Karpas-422 (cell line): ENCODE measurements around the gene EWSR1. TPM values are rescaled to one million over a fixed set of nuclear protein-coding genes. Genes with fewer than 3 reads are reported as not detected.
"Not testable (repeated sequence)": the region's sequence is repeated elsewhere in the genome, so short reads cannot be mapped to it uniquely, and the experiment has no call there.

Source experiments
- DNase-seq: peaks from one replicate; pipeline ENCODE4 v3.0.0-alpha.2; 2015
- H2AFZ ChIP-seq: fragments of 200-600 bp; sonication (generic); 2 replicates; pipeline ENCODE4 v1.6.1; 2014; ENCODE audit warnings: antibody characterized with exemption, low read length, mixed read lengths
- H3K27ac ChIP-seq: fragments of 200-600 bp; sonication (generic); 2 replicates; pipeline ENCODE4 v1.5.1; 2014; ENCODE audit warnings: mild to moderate bottlenecking, low read length, moderate library complexity
- H3K27me3 ChIP-seq: fragments of 200-600 bp; sonication (generic); 2 replicates; pipeline ENCODE4 v1.6.1; 2014; ENCODE audit warnings: low read length, mixed read lengths
- H3K36me3 ChIP-seq: fragments of 200-600 bp; sonication (generic); 2 replicates; pipeline ENCODE4 v1.6.1; 2014; ENCODE audit warnings: low read length, mixed read lengths; ENCODE audit not compliant: insufficient read depth
- H3K4me1 ChIP-seq: fragments of 200-600 bp; sonication (generic); 2 replicates; pipeline ENCODE4 v1.6.1; 2014; ENCODE audit warnings: mild to moderate bottlenecking, low read length, mixed read lengths
- H3K4me2 ChIP-seq: fragments of 200-600 bp; sonication (generic); 2 replicates; pipeline ENCODE4 v1.6.1; 2014; ENCODE audit warnings: low read length, low read depth, mild to moderate bottlenecking; ENCODE audit not compliant: poor library complexity, severe bottlenecking
- H3K4me3 ChIP-seq: fragments of 200-600 bp; sonication (generic); 2 replicates; pipeline ENCODE4 v1.5.1; 2014; ENCODE audit warnings: mild to moderate bottlenecking, antibody characterized with exemption, low read length, mixed read lengths
- H3K79me2 ChIP-seq: fragments of 200-600 bp; sonication (generic); 2 replicates; pipeline ENCODE4 v1.6.1; 2014; ENCODE audit warnings: mild to moderate bottlenecking, low read length, mixed read lengths
- H3K9ac ChIP-seq: fragments of 200-600 bp; sonication (generic); 2 replicates; pipeline ENCODE4 v1.6.0; 2014; ENCODE audit warnings: low read length
- H3K9me2 ChIP-seq: fragments of 200-600 bp; sonication (generic), shearing (Covaris generic); replicated peaks from 2 replicates; pipeline ENCODE4 v1.6.0; 2014; ENCODE audit warnings: mild to moderate bottlenecking, low read length, moderate library complexity; ENCODE audit not compliant: insufficient read depth
- H3K9me3 ChIP-seq: fragments of 300-700, 200-600 bp; sonication (generic); 2 replicates; pipeline ENCODE4 v1.6.1; 2014; ENCODE audit warnings: low read length, mixed read lengths
- H4K20me1 ChIP-seq: fragments of 200-600 bp; sonication (generic); 2 replicates; pipeline ENCODE4 v1.6.1; 2014; ENCODE audit warnings: mild to moderate bottlenecking, antibody characterized with exemption, low read length, low read depth; ENCODE audit not compliant: insufficient read depth
- total RNA-seq: library from RNA; depleted of rRNA; stranded (reverse); fragments of >200 nt; shearing (Covaris generic); gene quantifications from 2 replicates; pipeline ENCODE4 v1.2.3, GENCODE V29; 2014; ENCODE audit warnings: low replicate concordance; rRNA removed

Gene EWSR1
- 281 and 309 TPM in 2 replicates for total RNA-seq

- Histone ChIP-seq H3K4me3 (peak within 1 kb of the TSS; percentile 93), H3K9me3 (no peaks in the 10 kb centered on the region), H2AFZ (peak within 1 kb of the TSS; percentile 99; the same call in 1 of the 2 replicates), H3K4me2 (peak within 1 kb of the TSS; percentile 90), H3K27ac (peak within 1 kb of the TSS; percentile 91), H3K4me1 (peaks cover 38% of the 10 kb centered on the region), H3K27me3 (no peaks in the 10 kb centered on the region), H3K9ac (peak within 1 kb of the TSS; percentile 98), H3K79me2 (peaks cover 71% of the 10 kb centered on the region), H3K9me2 (no peaks in the 10 kb centered on the region), H4K20me1 (peaks cover 41% of the 10 kb centered on the region), H3K36me3 (peaks cover 40% of the 10 kb centered on the region)
- DNase-seq, result peak; percentile 98
Observed at GRCh38 chr22:29267858-29268510, at the start of gene EWSR1, which contains the start of gene RHBDD3. Gene EWSR1 (plus strand): TSS chr22:29268268. CDS start chr22:29268337, 69 bp downstream. Gene RHBDD3 (minus strand): TSS chr22:29267981. CDS start chr22:29265626, 2,355 bp downstream.

- H2AFZ ChIP-seq, result no peak overlapping the region
- H3K79me2 ChIP-seq, result no peaks in the 10 kb centered on the region
- H3K27me3 ChIP-seq, result no peaks in the 10 kb centered on the region
- DNase-seq, result no peak
- H4K20me1 ChIP-seq, result no peaks in the 10 kb centered on the region; the same call in 1 of the 2 replicates
- no peak overlapping the region for H3K9ac ChIP-seq
- no peaks in the 10 kb centered on the region for H3K36me3 ChIP-seq
- H3K4me1 ChIP-seq, result no peaks in the 10 kb centered on the region; the same call in none of the 2 replicates
- H3K27ac ChIP-seq, result no peak overlapping the region
- H3K9me3 ChIP-seq, result no peaks in the 10 kb centered on the region
- no peaks in the 10 kb centered on the region for H3K9me2 ChIP-seq
- no peak overlapping the region for H3K4me2 ChIP-seq
- no peak overlapping the region for H3K4me3 ChIP-seq
Observed at GRCh38 chr22:29218758-29219408, 49.2 kb upstream of the EWSR1 start.

- not testable (repeated sequence) for H3K4me1 ChIP-seq, H2AFZ ChIP-seq, H3K4me3 ChIP-seq, H3K9me3 ChIP-seq, H4K20me1 ChIP-seq, H3K27me3 ChIP-seq, H3K79me2 ChIP-seq, H3K9ac ChIP-seq, H3K36me3 ChIP-seq, H3K9me2 ChIP-seq, H3K4me2 ChIP-seq, DNase-seq, H3K27ac ChIP-seq
Observed at GRCh38 chr22:29219409-29219782, 48.7 kb upstream of the EWSR1 start.

GRCh38 chr22:29219881-29220670, 48.0 kb upstream of the EWSR1 start:
- Histone ChIP-seq H4K20me1 (no peaks in the 10 kb centered on the region; the same call in 1 of the 2 replicates), H3K9me2 (no peaks in the 10 kb centered on the region), H3K4me2 (no peak overlapping the region), H3K4me3 (no peak overlapping the region), H3K9ac (no peak overlapping the region), H2AFZ (no peak overlapping the region), H3K36me3 (no peaks in the 10 kb centered on the region), H3K4me1 (no peaks in the 10 kb centered on the region; the same call in none of the 2 replicates), H3K9me3 (no peaks in the 10 kb centered on the region), H3K27ac (no peak overlapping the region), H3K27me3 (no peaks in the 10 kb centered on the region), H3K79me2 (no peaks in the 10 kb centered on the region)
- DNase-seq, result no peak

GRCh38 chr22:29224121-29224858, 43.8 kb upstream of the EWSR1 start:
- H3K4me3 ChIP-seq, result no peak overlapping the region
- no peak overlapping the region for H2AFZ ChIP-seq
- H3K4me2 ChIP-seq, result no peak overlapping the region
- H3K9me2 ChIP-seq, result no peaks in the 10 kb centered on the region
- H3K9me3 ChIP-seq, result no peaks in the 10 kb centered on the region
- 0 out of 2 replicates have a peak, but pooled peaks cover 6% of the 10 kb centered on the region for H4K20me1 ChIP-seq
- H3K9ac ChIP-seq, result no peak overlapping the region
- H3K27ac ChIP-seq, result no peak overlapping the region
- no peaks in the 10 kb centered on the region for H3K36me3 ChIP-seq
- H3K27me3 ChIP-seq, result no peaks in the 10 kb centered on the region
- no peaks in the 10 kb centered on the region for H3K79me2 ChIP-seq
- DNase-seq, result no peak
- H3K4me1 ChIP-seq, result no peaks in the 10 kb centered on the region

- no peak overlapping the region for H3K4me3 ChIP-seq
- no peaks in the 10 kb centered on the region for H3K36me3 ChIP-seq
- no peaks in the 10 kb centered on the region for H3K9me3 ChIP-seq
- no peak for DNase-seq
- no peak overlapping the region for H2AFZ ChIP-seq
- H3K27me3 ChIP-seq, result no peaks in the 10 kb centered on the region
- no peaks in the 10 kb centered on the region for H3K4me1 ChIP-seq
- no peaks in the 10 kb centered on the region for H3K79me2 ChIP-seq
- no peak overlapping the region for H3K27ac ChIP-seq
- no peak overlapping the region for H3K9ac ChIP-seq
- no peak overlapping the region for H3K4me2 ChIP-seq
- H4K20me1 ChIP-seq, result 0 out of 2 replicates have a peak, but pooled peaks cover 6% of the 10 kb centered on the region
- no peaks in the 10 kb centered on the region for H3K9me2 ChIP-seq
Observed at GRCh38 chr22:29224859-29225410, 43.1 kb upstream of the EWSR1 start.

GRCh38 chr22:29225422-29226090, 42.5 kb upstream of the EWSR1 start:
- Histone ChIP-seq H3K27ac (no peak overlapping the region), H3K9me2 (no peaks in the 10 kb centered on the region), H3K9me3 (no peaks in the 10 kb centered on the region), H4K20me1 (0 out of 2 replicates have a peak, but pooled peaks cover 6% of the 10 kb centered on the region), H3K4me2 (no peak overlapping the region), H3K9ac (no peak overlapping the region), H3K4me3 (no peak overlapping the region), H3K4me1 (no peaks in the 10 kb centered on the region), H3K27me3 (no peaks in the 10 kb centered on the region), H3K36me3 (no peaks in the 10 kb centered on the region), H2AFZ (no peak overlapping the region), H3K79me2 (no peaks in the 10 kb centered on the region)
- no peak for DNase-seq
